H1 (cell line): ENCODE results near the gene RAG2. TPM values are rescaled to one million over a fixed set of nuclear protein-coding genes. Genes with fewer than 3 reads are reported as not detected.

Experiments used
- CTCF ChIA-PET: fragments of 300-600 bp; sonication (Branson Sonifier 250); formaldehyde crosslinking; loops from one replicate; lab custom pipeline; 2021; ENCODE audit not compliant: partially characterized antibody; lab: Charles Lee
- POLR2A ChIA-PET: fragments of 300-600 bp; sonication (Branson Sonifier 250); formaldehyde crosslinking; loops from one replicate; lab custom pipeline; 2021; ENCODE audit warnings: inconsistent platforms; ENCODE audit not compliant: partially characterized antibody; lab: Charles Lee
- DNase-seq, 2 experiments: peaks; one replicate each; pipeline versions ENCODE4 v3.0.0 to v3.0.0-alpha.2; 2010 to 2022; ENCODE audit warnings: low spot score in 2 of 2, low read depth in 1 of 2, mixed read lengths in 1 of 2
- FAIRE-seq: peaks from 2 replicates; lab custom pipeline; 2011; peaks lifted over from hg19 to GRCh38; lab: Jason Lieb, UNC
- H2AFZ ChIP-seq: 2 replicates; pipeline ENCODE4 v1.8.1; 2012; ENCODE audit warnings: low read length, inconsistent platforms
- H2AK5ac ChIP-seq: 2 replicates; pipeline ENCODE4 v1.6.1; 2013; ENCODE audit warnings: low read depth, low read length
- H2BK120ac ChIP-seq: replicated peaks from 2 replicates; pipeline ENCODE3; 2013; ENCODE audit warnings: low read depth, low read length, inconsistent platforms
- H2BK12ac ChIP-seq: 2 replicates; pipeline ENCODE4 v1.6.1; 2013; ENCODE audit warnings: low read depth, low read length
- H2BK15ac ChIP-seq: 2 replicates; pipeline ENCODE4 v1.6.1; 2013; ENCODE audit warnings: low read length
- H2BK20ac ChIP-seq: 2 replicates; pipeline ENCODE4 v1.6.1; 2013; ENCODE audit warnings: low read length
- H2BK5ac ChIP-seq: 2 replicates; pipeline ENCODE4 v1.6.1; 2013; ENCODE audit warnings: low read depth, low read length
- H3K14ac ChIP-seq: 2 replicates; pipeline ENCODE4 v1.6.1; 2013; ENCODE audit warnings: inconsistent platforms; ENCODE audit not compliant: insufficient read length
- H3K18ac ChIP-seq: 2 replicates; pipeline ENCODE4 v1.6.1; 2013; ENCODE audit warnings: low read length; ENCODE audit errors: extremely low read depth
- H3K23ac ChIP-seq: 2 replicates; pipeline ENCODE4 v1.6.1; 2013; ENCODE audit warnings: inconsistent platforms; ENCODE audit not compliant: insufficient read length
- H3K23me2 ChIP-seq: 2 replicates; pipeline ENCODE4 v1.6.1; 2013; ENCODE audit warnings: low read depth, low read length
- H3K27ac ChIP-seq: 2 replicates; pipeline ENCODE4 v1.6.1; 2011; ENCODE audit warnings: low read depth, low read length, inconsistent platforms
- H3K27me3 ChIP-seq, 4 experiments: replicated peaks in 1 of 4; 1 replicate in 1 of 4; 2 replicates in 3 of 4; pipeline versions ENCODE4 v1.6.1 to v1.8.1; 2011 to 2013; ENCODE audit warnings: low read length in 3 of 4, mild to moderate bottlenecking in 3 of 4, inconsistent platforms in 2 of 4, mixed read lengths in 2 of 4, moderate library complexity in 1 of 4; ENCODE audit not compliant: control insufficient read depth in 3 of 4, insufficient read depth in 3 of 4; ENCODE audit errors: extremely low read depth in 1 of 4
- H3K36me3 ChIP-seq, 4 experiments: 2 replicates each; pipeline versions ENCODE4 v1.6.1 to v1.8.1; 2011 to 2013; ENCODE audit warnings: mild to moderate bottlenecking in 4 of 4, low read length in 3 of 4, moderate library complexity in 2 of 4, control low read depth in 1 of 4, inconsistent platforms in 1 of 4; ENCODE audit not compliant: insufficient read depth in 4 of 4, control insufficient read depth in 2 of 4
- H3K4ac ChIP-seq: replicated peaks from 2 replicates; pipeline ENCODE3; 2013; ENCODE audit warnings: low read length, low read depth, mixed read lengths, inconsistent platforms; ENCODE audit not compliant: insufficient read length
- H3K4me1 ChIP-seq, 4 experiments: replicated peaks in 1 of 4; 1 replicate in 1 of 4; 2 replicates in 3 of 4; pipeline versions ENCODE4 v1.6.1 to v1.8.1; 2011 to 2013; ENCODE audit warnings: low read length in 3 of 4, inconsistent platforms in 2 of 4, mixed read lengths in 1 of 4; ENCODE audit not compliant: insufficient read depth in 4 of 4, control insufficient read depth in 3 of 4
- H3K4me2 ChIP-seq, 2 experiments: 2 replicates each; pipeline versions ENCODE4 v1.6.1 to v1.8.1; 2011 to 2013; ENCODE audit warnings: low read depth in 2 of 2, low read length in 2 of 2, control low read depth in 1 of 2, inconsistent platforms in 1 of 2, mild to moderate bottlenecking in 1 of 2; ENCODE audit not compliant: insufficient read depth in 1 of 2
- H3K4me3 ChIP-seq, 4 experiments: fragments of 200-600, 300-600 bp in 1 of 4; sonication (generic), shearing (Covaris generic), sonication (Bioruptor Twin) in 1 of 4; 2 replicates each; pipeline versions ENCODE4 v1.5.1 to v1.8.1; 2011 to 2016; ENCODE audit warnings: low read length in 4 of 4, low read depth in 3 of 4, control low read depth in 2 of 4, inconsistent platforms in 2 of 4, mild to moderate bottlenecking in 2 of 4, mixed read lengths in 1 of 4, moderate library complexity in 1 of 4; ENCODE audit not compliant: insufficient read depth in 2 of 4; ENCODE audit errors: extremely low read depth in 1 of 4
- H3K56ac ChIP-seq: replicated peaks from 2 replicates; pipeline ENCODE3; 2013; ENCODE audit warnings: low read depth, mild to moderate bottlenecking, mixed read lengths, low read length, inconsistent platforms; ENCODE audit not compliant: insufficient read length
- H3K79me1 ChIP-seq: 2 replicates; pipeline ENCODE4 v1.6.1; 2013; ENCODE audit warnings: low read depth, low read length, control low read depth
- H3K79me2 ChIP-seq, 2 experiments: 2 replicates each; pipeline versions ENCODE4 v1.6.1 to v1.8.1; 2012 to 2013; ENCODE audit warnings: low read length in 2 of 2, mild to moderate bottlenecking in 2 of 2, inconsistent platforms in 1 of 2; ENCODE audit not compliant: insufficient read depth in 2 of 2, control insufficient read depth in 1 of 2
- H3K9ac ChIP-seq, 4 experiments: replicated peaks in 1 of 4; 1 replicate in 1 of 4; 2 replicates in 3 of 4; pipeline versions ENCODE4 v1.6.1 to v1.8.1; 2011 to 2013; ENCODE audit warnings: low read depth in 3 of 4, low read length in 3 of 4, control low read depth in 2 of 4, mild to moderate bottlenecking in 2 of 4, moderate library complexity in 2 of 4, inconsistent platforms in 1 of 4; ENCODE audit errors: extremely low read depth in 1 of 4
- H3K9me3 ChIP-seq, 2 experiments: 2 replicates each; pipeline versions ENCODE4 v1.6.1 to v1.8.1; 2012 to 2013; ENCODE audit warnings: mild to moderate bottlenecking in 2 of 2, moderate library complexity in 2 of 2, control low read depth in 1 of 2, inconsistent platforms in 1 of 2, low read depth in 1 of 2, low read length in 1 of 2, mixed read lengths in 1 of 2; ENCODE audit not compliant: insufficient read depth in 2 of 2
- H4K20me1 ChIP-seq, 2 experiments: replicated peaks in 1 of 2; 2 replicates each; pipeline versions ENCODE3 to v1.8.1; 2011 to 2013; ENCODE audit warnings: inconsistent platforms in 2 of 2, low read length in 2 of 2, mild to moderate bottlenecking in 1 of 2; ENCODE audit not compliant: insufficient read depth in 2 of 2, control insufficient read depth in 1 of 2
- H4K5ac ChIP-seq: 2 replicates; pipeline ENCODE4 v1.6.1; 2013; ENCODE audit warnings: low read length, low read depth, mixed read lengths, inconsistent platforms; ENCODE audit not compliant: insufficient read length
- H4K8ac ChIP-seq: 2 replicates; pipeline ENCODE4 v1.8.0; 2013; ENCODE audit warnings: mild to moderate bottlenecking, moderate library complexity, low read length, inconsistent platforms; ENCODE audit not compliant: insufficient read depth; ENCODE audit errors: extremely low read depth
- H4K91ac ChIP-seq: replicated peaks from 2 replicates; pipeline ENCODE3; 2013; ENCODE audit warnings: low read length, mixed read lengths, inconsistent platforms; ENCODE audit not compliant: insufficient read length
- CBX5 ChIP-seq: fragments of 300-800, 300-1000 bp; sonication (generic); IDR thresholded peaks from 2 replicates; pipeline ENCODE4 v1.7.1; 2016; ENCODE audit warnings: antibody characterized with exemption, low read length, low read depth
- CHD2 ChIP-seq: IDR thresholded peaks from 2 replicates; pipeline ENCODE4 v1.6.1; 2012; ENCODE audit warnings: low read length, improper control_type of control experiment
- CTBP2 ChIP-seq: IDR thresholded peaks from 2 replicates; pipeline ENCODE4 v1.7.0; 2011; ENCODE audit warnings: borderline replicate concordance, mild to moderate bottlenecking, moderate library complexity, mixed read lengths, low read length; ENCODE audit not compliant: insufficient read depth, insufficient read length
- EP300 ChIP-seq, 2 experiments: IDR thresholded peaks; 1 replicate in 1 of 2; 2 replicates in 1 of 2; pipeline ENCODE4 v1.6.1; 2011 to 2012; ENCODE audit warnings: low read depth in 2 of 2, low read length in 2 of 2, mild to moderate bottlenecking in 2 of 2, borderline replicate concordance in 1 of 2, inconsistent platforms in 1 of 2, moderate library complexity in 1 of 2
- FOSL1 ChIP-seq: IDR thresholded peaks from 2 replicates; pipeline ENCODE4 v1.6.1; 2011; ENCODE audit warnings: mild to moderate bottlenecking, low read depth, low read length, moderate library complexity; ENCODE audit not compliant: insufficient read depth
- HDAC6 ChIP-seq: IDR thresholded peaks from one replicate; pipeline ENCODE4 v1.7.1; 2012; ENCODE audit warnings: low read depth, mild to moderate bottlenecking, inconsistent platforms, low read length, moderate library complexity
- KDM1A ChIP-seq: fragments of 200-600, 300-600 bp; sonication (generic); IDR thresholded peaks from 2 replicates; pipeline ENCODE4 v1.7.1; 2016; ENCODE audit warnings: mild to moderate bottlenecking, low read length, borderline replicate concordance
- POLR2A ChIP-seq, 2 experiments: IDR thresholded peaks; 1 replicate in 1 of 2; 2 replicates in 1 of 2; pipeline ENCODE4 v1.6.1; 2011; ENCODE audit warnings: low read depth in 2 of 2, low read length in 2 of 2, mild to moderate bottlenecking in 2 of 2; ENCODE audit errors: control extremely low read depth in 1 of 2
- SIN3A ChIP-seq, 2 experiments: IDR thresholded peaks in 1 of 2; conservative IDR thresholded peaks in 1 of 2; 2 replicates each; pipeline ENCODE4 v1.6.1; 2011 to 2012; ENCODE audit warnings: low read length in 2 of 2, improper control_type of control experiment in 1 of 2, low read depth in 1 of 2, mild to moderate bottlenecking in 1 of 2
- SP1 ChIP-seq: IDR thresholded peaks from 2 replicates; pipeline ENCODE4 v1.6.1; 2011; ENCODE audit warnings: low read depth, low read length
- SP2 ChIP-seq: IDR thresholded peaks from 2 replicates; pipeline ENCODE4 v1.6.1; 2012; ENCODE audit warnings: mild to moderate bottlenecking, low read length, inconsistent platforms
- SRF ChIP-seq: IDR thresholded peaks from 2 replicates; pipeline ENCODE4 v1.6.1; 2011; ENCODE audit warnings: mild to moderate bottlenecking, low read depth, low read length, moderate library complexity
- TBP ChIP-seq: IDR thresholded peaks from 2 replicates; pipeline ENCODE4 v1.6.1; 2011; ENCODE audit warnings: low read depth, low read length, improper control_type of control experiment
- WGBS, 2 experiments: shearing (Covaris generic) in 1 of 2; methylation state at CpG; one replicate each; pipeline versions ENCODE4 v1.1.6 to v1.1.7; 2013 to 2015; ENCODE audit warnings: low lambda C conversion rate in 2 of 2, mixed read lengths in 2 of 2, inconsistent platforms in 1 of 2, low coverage in 1 of 2, missing lambda C conversion rate in 1 of 2; ENCODE audit not compliant: insufficient replicate concordance in 2 of 2, insufficient coverage in 1 of 2, insufficient read length in 1 of 2; ENCODE audit errors: extremely low coverage in 1 of 2, missing lambda C conversion rate in 1 of 2; 5-methylcytosine and 5-hydroxymethylcytosine counted together
- polyA plus RNA-seq, 7 experiments: library from polyadenylated mRNA; depleted of rRNA in 3 of 7; stranded (reverse) in 5 of 7; unstranded in 2 of 7; fragments of >200 nt in 5 of 7; fragments of 200-250 nt in 2 of 7; gene quantifications; 1 replicate in 5 of 7; 2 replicates in 1 of 7; 4 replicates in 1 of 7; pipeline versions ENCODE4 v1.2.1 to v1.2.3, GENCODE V29; 2011 to 2013; ENCODE audit warnings: missing spikeins in 2 of 7, mixed read lengths in 2 of 7
- total RNA-seq: library from RNA; stranded (reverse); fragmentation: NEBNext Ultra II Directional; extraction: Animal tissue kit (Norgen Biotek cat#: 25700); gene quantifications from 2 replicates; pipeline ENCODE4 v1.2.1, GENCODE V29; 2021
- TF ChIP-seq, protein P1 (sequence below): IDR thresholded peaks from 2 replicates; pipeline ENCODE4 v1.6.1; 2011; ENCODE audit warnings: low read depth, mild to moderate bottlenecking, low read length; ENCODE audit not compliant: insufficient read depth

Gene RAG2
- total and polyA plus RNA-seq, 2 of the 8 experiments (the other 6 are each of a cell fraction or from before 2014, with no cell fraction given): not detected

DNA sequence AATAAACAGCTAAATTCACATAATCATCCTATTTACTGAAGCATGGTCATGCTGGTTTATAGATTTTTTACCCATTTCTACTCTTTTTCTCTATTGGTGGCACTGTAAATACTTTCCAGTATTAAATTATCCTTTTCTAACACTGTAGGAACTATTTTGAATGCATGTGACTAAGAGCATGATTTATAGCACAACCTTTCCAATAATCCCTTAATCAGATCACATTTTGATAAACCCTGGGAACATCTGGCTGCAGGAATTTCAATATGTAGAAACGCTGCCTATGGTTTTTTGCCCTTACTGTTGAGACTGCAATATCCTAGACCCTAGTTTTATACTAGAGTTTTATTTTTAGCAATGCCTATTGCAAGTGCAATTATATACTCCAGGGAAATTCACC is 19.6 kb downstream of the RAG2 start:
- H3K27me3 ChIP-seq: no peaks in the 10 kb centered on the region
- H3K23ac ChIP-seq: no peak overlapping the region
- H3K14ac ChIP-seq: no peak overlapping the region
- no peak overlapping the region for H2BK15ac ChIP-seq
- H3K79me2 ChIP-seq: no peaks in the 10 kb centered on the region
- no peaks in the 10 kb centered on the region for H4K20me1 ChIP-seq
- no peak overlapping the region for H2BK120ac ChIP-seq
- DNase-seq (no peak), FAIRE-seq (no peak)
- ChIA-PET CTCF (interaction anchor here (0.6 kb wide), 1 partner anchor 371 kb away, joined by 3 read pairs; no protein-coding TSS in a partner anchor), POLR2A (no interaction called here)
- no peak overlapping the region for H2BK5ac ChIP-seq
- H4K91ac ChIP-seq: no peak overlapping the region
- no peak overlapping the region for H3K27ac ChIP-seq
- H3K4me1 ChIP-seq: no peaks in the 10 kb centered on the region
- no peaks in the 10 kb centered on the region for H3K23me2 ChIP-seq
- WGBS, 2 experiments: 74% methylated on average over 1 of the region's 1 CpG; no CpG with 5 or more reads in 1 of the 2 experiments
- no peak overlapping the region for H4K8ac ChIP-seq
- no peak overlapping the region for H2BK20ac ChIP-seq
- H3K79me1 ChIP-seq: no peaks in the 10 kb centered on the region
- H3K36me3 ChIP-seq: no peaks in the 10 kb centered on the region
- no peak overlapping the region for H3K56ac ChIP-seq
- no peak overlapping the region for H2AK5ac ChIP-seq
- no peak overlapping the region for H3K4me2 ChIP-seq
- H3K9ac ChIP-seq: no peak overlapping the region
- H3K18ac ChIP-seq: no peak overlapping the region
- no peak overlapping the region for H3K4ac ChIP-seq
- no peak overlapping the region for H3K4me3 ChIP-seq
- H2AFZ ChIP-seq: no peak overlapping the region
- H2BK12ac ChIP-seq: no peak overlapping the region
- peaks cover 21 to 23% of the 10 kb centered on the region in 2 experiments for H3K9me3 ChIP-seq
- H4K5ac ChIP-seq: no peak overlapping the region
- no peak for TF ChIP-seq HDAC6
- TF ChIP-seq CBX5: no peak
- no peak for TF ChIP-seq SP2
- no peak for TF ChIP-seq KDM1A
- TF ChIP-seq, protein P1, sequence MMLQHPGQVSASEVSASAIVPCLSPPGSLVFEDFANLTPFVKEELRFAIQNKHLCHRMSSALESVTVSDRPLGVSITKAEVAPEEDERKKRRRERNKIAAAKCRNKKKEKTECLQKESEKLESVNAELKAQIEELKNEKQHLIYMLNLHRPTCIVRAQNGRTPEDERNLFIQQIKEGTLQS: no peak
- no peak for TF ChIP-seq EP300 (IDR thresholded peaks at IDR 0.05; ENCODE audit: borderline replicate concordance in 1 of 2, low read depth in 2 of 2, low read length in 2 of 2)
- no peak for TF ChIP-seq SRF
- TF ChIP-seq SIN3A (conservative IDR thresholded peaks at IDR 0.05 in 1 of 2, IDR thresholded peaks at IDR 0.05 in 1 of 2; ENCODE audit: low read depth in 1 of 2, low read length in 2 of 2): no peak
- TF ChIP-seq TBP: no peak
- no peak for TF ChIP-seq CTBP2
- TF ChIP-seq FOSL1: no peak
- TF ChIP-seq SP1: no peak
- TF ChIP-seq CHD2: no peak
- no peak for TF ChIP-seq POLR2A (IDR thresholded peaks at IDR 0.05; ENCODE audit: control extremely low read depth in 1 of 2, low read depth in 2 of 2, low read length in 2 of 2)
